ENCODE measurements around the gene CROCC2. TPM values are rescaled to one million over a fixed set of nuclear protein-coding genes. Genes with fewer than 3 reads are reported as not detected.

Gene CROCC2
- total RNA-seq, 6 donors from 2014 or later, result 0.23 to 17.8 (median 7.6) TPM

DNA sequence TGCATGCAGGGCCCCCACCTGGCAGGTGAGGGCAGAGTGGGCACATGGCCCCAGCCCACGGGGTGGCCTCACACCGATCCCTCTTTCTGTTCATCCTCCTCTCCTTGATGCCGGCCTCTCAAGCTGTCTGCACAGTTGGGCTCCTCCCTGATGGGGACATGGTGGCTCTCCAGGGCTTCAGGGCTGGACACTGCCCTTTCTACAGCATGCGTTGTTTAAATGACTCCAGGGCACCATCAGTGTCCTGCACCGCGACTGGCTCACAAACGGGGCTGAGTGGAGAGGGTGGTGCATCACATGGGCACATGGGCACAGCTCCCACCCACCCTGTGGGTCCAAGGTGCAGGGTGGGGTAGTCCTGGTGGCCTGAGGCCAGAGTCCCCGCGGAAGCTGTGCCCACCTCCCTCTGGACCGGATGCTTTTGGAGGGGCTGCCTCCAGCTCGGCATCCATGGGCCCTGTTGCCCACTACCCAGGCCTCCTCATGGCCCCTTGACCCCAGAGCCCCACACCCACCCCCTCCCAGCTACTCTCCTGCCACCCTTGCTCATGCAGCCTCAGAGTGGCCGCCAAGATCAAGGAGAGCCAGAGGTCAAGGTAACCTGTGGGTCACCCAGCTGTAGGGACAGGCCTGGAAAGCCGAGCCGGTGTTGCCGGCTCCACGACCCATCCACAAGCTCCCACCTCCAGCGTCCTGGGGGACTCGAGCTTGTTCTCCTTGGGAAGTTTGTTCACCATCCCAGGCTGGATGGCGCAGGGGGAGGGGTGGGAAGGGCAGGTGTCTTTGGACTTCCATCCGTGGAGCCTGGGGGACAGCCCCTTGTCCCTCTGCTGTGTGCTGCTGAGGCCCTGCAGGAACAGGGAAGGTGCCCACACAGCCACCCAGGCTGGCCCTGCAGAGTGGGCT lies 80.0 kb downstream of the CROCC2 start:
- H3K27ac ChIP-seq, result peak overlapping the region in 2 of 4 donors; percentile 68 to 74
- no peaks in the 10 kb centered on the region for H3K9me3 ChIP-seq
- WGBS, 2 donors, result 72 to 85% methylated on average over 10 to 20 of the region's 20 CpGs
- peaks cover 22 to 36% (median 29%) of the 10 kb centered on the region in 4 donors for H3K4me1 ChIP-seq
- ATAC-seq (ENCODE audit: low FRiP score in 2 of 2) (no peak), DNase-seq (peak; percentile 18 to 55)
- H3K27me3 ChIP-seq, result no peaks in the 10 kb centered on the region
- no peaks in the 10 kb centered on the region for H3K36me3 ChIP-seq
- H3K4me3 ChIP-seq, result no peak overlapping the region
- TF ChIP-seq POLR2AphosphoS5 (IDR thresholded peaks at IDR 0.05), result no peak
- TF ChIP-seq CTCF (IDR thresholded peaks at IDR 0.05), result no peak
- TF ChIP-seq EP300 (IDR thresholded peaks at IDR 0.05), result no peak
- no peak for TF ChIP-seq POLR2A (IDR thresholded peaks at IDR 0.05)

DNA sequence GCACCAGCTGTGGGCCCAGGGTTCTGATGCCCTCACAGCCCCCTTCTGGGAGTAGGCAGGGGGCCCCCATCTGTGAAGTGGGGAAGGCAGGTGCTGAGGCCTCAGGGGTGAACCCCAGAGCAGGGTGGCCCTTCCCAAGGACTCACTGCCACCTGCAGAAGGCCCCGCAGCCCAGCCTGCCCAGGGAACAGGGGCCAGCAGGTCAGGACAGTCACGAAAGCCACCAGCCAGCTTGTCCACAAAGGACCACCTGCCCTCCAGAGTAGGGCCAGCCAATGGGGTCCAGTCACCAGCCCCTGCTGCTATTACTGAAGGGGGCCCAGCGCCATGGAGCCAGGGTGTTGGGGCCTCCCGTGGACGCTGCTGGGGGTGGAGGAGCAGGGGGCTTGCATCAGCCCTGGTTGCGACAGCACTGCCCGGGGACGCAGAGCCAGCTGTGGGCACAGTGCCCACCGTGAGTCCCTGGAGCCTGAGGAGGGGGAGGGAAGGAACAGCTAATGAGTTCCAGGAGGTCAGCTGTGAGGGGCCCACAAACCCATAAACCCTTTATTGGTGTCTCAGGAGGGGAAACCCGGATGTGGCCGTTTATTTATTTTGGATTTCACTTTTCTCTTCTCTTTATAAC lies 80.8 kb downstream of the CROCC2 start:
- Histone ChIP-seq H3K4me3 (no peak overlapping the region), H3K27me3 (no peaks in the 10 kb centered on the region), H3K4me1 (peaks cover 27 to 43% (median 36%) of the 10 kb centered on the region in 4 donors), H3K36me3 (no peaks in the 10 kb centered on the region), H3K27ac (peak overlapping the region in 2 of 4 donors; percentile 68 to 74), H3K9me3 (no peaks in the 10 kb centered on the region)
- ATAC-seq (ENCODE audit: low FRiP score in 2 of 2) (peak in 1 of 2 donors; percentile 13), DNase-seq (peak; percentile 72 to 84)
- TF ChIP-seq POLR2AphosphoS5 (IDR thresholded peaks at IDR 0.05) (peak; percentile 38 to 47), EP300 (IDR thresholded peaks at IDR 0.05) (peak in 1 of 4 donors; percentile 34), POLR2A (IDR thresholded peaks at IDR 0.05) (no peak), CTCF (IDR thresholded peaks at IDR 0.05) (no peak)
- WGBS, 2 donors, result 22 to 28% methylated on average over 3 to 9 of the region's 11 CpGs

DNA sequence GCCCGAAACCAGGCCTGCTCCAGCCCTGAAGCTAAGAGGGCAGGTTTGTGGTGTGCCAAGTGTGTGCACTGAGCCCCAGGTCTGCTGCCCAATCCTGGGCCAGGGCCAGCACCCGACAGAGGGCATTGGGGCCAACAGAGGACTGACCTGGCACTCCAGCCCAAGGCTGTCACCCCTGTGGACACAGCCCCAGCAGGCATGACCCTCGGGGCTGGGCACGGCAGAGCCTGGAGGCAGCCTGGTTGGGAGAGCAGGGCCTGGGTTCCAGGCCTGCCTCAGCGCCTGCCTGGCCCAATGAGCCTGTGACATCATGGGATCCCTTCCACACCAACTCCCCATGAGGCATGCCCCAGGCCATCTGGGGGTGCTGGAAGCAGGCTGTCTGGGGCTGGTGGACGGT lies 81.5 kb downstream of the CROCC2 start:
- ATAC-seq (ENCODE audit: low FRiP score in 2 of 2) (no peak), DNase-seq (peak; percentile 32 to 74)
- H3K9me3 ChIP-seq, result no peaks in the 10 kb centered on the region
- H3K4me3 ChIP-seq, result no peak overlapping the region
- no peaks in the 10 kb centered on the region for H3K27me3 ChIP-seq
- WGBS, 2 donors, result 56 to 76% methylated on average over 1 to 6 of the region's 6 CpGs
- peak overlapping the region in 3 of 4 donors; percentile 6 to 74 (median 68) for H3K27ac ChIP-seq
- no peaks in the 10 kb centered on the region for H3K36me3 ChIP-seq
- H3K4me1 ChIP-seq, result peaks cover 32 to 48% (median 42%) of the 10 kb centered on the region in 4 donors
- no peak for TF ChIP-seq EP300 (IDR thresholded peaks at IDR 0.05)
- TF ChIP-seq POLR2AphosphoS5 (IDR thresholded peaks at IDR 0.05), result no peak
- TF ChIP-seq CTCF (IDR thresholded peaks at IDR 0.05), result no peak
- TF ChIP-seq POLR2A (IDR thresholded peaks at IDR 0.05), result no peak

DNA sequence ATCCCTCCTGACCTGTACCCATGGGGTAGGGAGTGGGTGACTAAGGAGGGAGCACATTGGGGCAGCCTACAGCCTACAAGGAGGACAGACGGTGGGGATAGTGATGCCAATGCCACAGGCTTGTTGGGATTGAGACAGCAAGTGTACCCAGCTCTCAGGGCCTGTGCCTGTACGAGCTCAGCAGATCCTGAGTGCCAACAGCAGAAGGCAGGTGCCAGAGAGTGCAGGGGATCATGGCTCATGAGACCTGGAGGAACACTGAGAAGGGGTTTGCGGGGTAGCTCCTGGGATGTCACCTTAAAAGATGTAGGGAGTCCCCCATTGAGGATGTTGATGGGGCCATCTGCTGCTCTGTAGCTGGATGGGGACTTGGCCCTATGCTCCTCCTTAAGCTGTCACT lies 82.0 kb downstream of the CROCC2 start:
- H3K36me3 ChIP-seq, result no peaks in the 10 kb centered on the region
- peaks cover 34 to 49% (median 41%) of the 10 kb centered on the region in 4 donors for H3K4me1 ChIP-seq
- no peaks in the 10 kb centered on the region for H3K27me3 ChIP-seq
- ATAC-seq (ENCODE audit: low FRiP score in 2 of 2), result no peak
- DNase-seq, result peak in 1 of 2 donors; percentile 17
- no peaks in the 10 kb centered on the region for H3K9me3 ChIP-seq
- peak overlapping the region in 3 of 4 donors; percentile 6 to 74 (median 68) for H3K27ac ChIP-seq
- TF ChIP-seq EP300 (IDR thresholded peaks at IDR 0.05), result no peak
- no peak for TF ChIP-seq POLR2A (IDR thresholded peaks at IDR 0.05)
- no peak for TF ChIP-seq CTCF (IDR thresholded peaks at IDR 0.05)
- no peak for TF ChIP-seq POLR2AphosphoS5 (IDR thresholded peaks at IDR 0.05)
- H3K4me3 ChIP-seq, result no peak overlapping the region
- 74 to 91% methylated on average over 3 of the region's 3 CpGs for WGBS, 2 donors
